ENCODE data around the gene PRPS1. TPM values are rescaled to one million over a fixed set of nuclear protein-coding genes. Genes with fewer than 3 reads are reported as not detected.

PRPS1 gene
- total RNA-seq, 1 donor from 2014 or later = 68.6 TPM

GRCh38 chrX:107630031-107630689 lies 1.9 kb downstream of the PRPS1 start:
- peaks cover 28% of the 10 kb centered on the region for H3K4me1 Mint-ChIP-seq
- H3K4me3 Mint-ChIP-seq = peak overlapping the region; percentile 96
- DNase-seq (ENCODE audit: low read depth, low spot score) = no peak
- no peak for TF ChIP-seq CTCF (conservative IDR thresholded peaks at IDR 0.05)
- H3K36me3 Mint-ChIP-seq (ENCODE audit: low read depth) = no peaks in the 10 kb centered on the region
- H3K9me3 Mint-ChIP-seq = no peaks in the 10 kb centered on the region
- H3K27ac Mint-ChIP-seq (ENCODE audit: unreplicated experiment) = peak overlapping the region; percentile 44
- H3K27me3 Mint-ChIP-seq (ENCODE audit: low read depth) = no peaks in the 10 kb centered on the region

- no peaks in the 10 kb centered on the region for H3K9me3 Mint-ChIP-seq
- H3K27me3 Mint-ChIP-seq (ENCODE audit: low read depth) = no peaks in the 10 kb centered on the region
- no peak for TF ChIP-seq CTCF (conservative IDR thresholded peaks at IDR 0.05)
- H3K36me3 Mint-ChIP-seq (ENCODE audit: low read depth) = peaks cover 2% of the 10 kb centered on the region
- no peak for DNase-seq (ENCODE audit: low read depth, low spot score)
- no peak overlapping the region for H3K27ac Mint-ChIP-seq (ENCODE audit: unreplicated experiment)
- peaks cover 28% of the 10 kb centered on the region for H3K4me1 Mint-ChIP-seq
- no peak overlapping the region for H3K4me3 Mint-ChIP-seq
Measured at GRCh38 chrX:107632346-107632745, 4.0 kb downstream of the PRPS1 start.

- Mint-ChIP-seq H3K27me3 (ENCODE audit: low read depth) (no peaks in the 10 kb centered on the region), H3K36me3 (ENCODE audit: low read depth) (peaks cover 19% of the 10 kb centered on the region), H3K4me3 (no peak overlapping the region), H3K27ac (ENCODE audit: unreplicated experiment) (no peak overlapping the region), H3K9me3 (peaks cover 6% of the 10 kb centered on the region), H3K4me1 (no peaks in the 10 kb centered on the region)
- DNase-seq (ENCODE audit: low read depth, low spot score) = no peak
- TF ChIP-seq CTCF (conservative IDR thresholded peaks at IDR 0.05) = no peak
Measured at GRCh38 chrX:107646735-107647134, 18.4 kb downstream of the PRPS1 start.

GRCh38 chrX:107648332-107648731 lies 20.0 kb downstream of the PRPS1 start:
- no peak for TF ChIP-seq CTCF (conservative IDR thresholded peaks at IDR 0.05)
- Mint-ChIP-seq H3K4me3 (no peak overlapping the region), H3K36me3 (ENCODE audit: low read depth) (peaks cover 12% of the 10 kb centered on the region), H3K27me3 (ENCODE audit: low read depth) (no peaks in the 10 kb centered on the region), H3K4me1 (no peaks in the 10 kb centered on the region), H3K9me3 (peaks cover 5% of the 10 kb centered on the region), H3K27ac (ENCODE audit: unreplicated experiment) (no peak overlapping the region)
- DNase-seq (ENCODE audit: low read depth, low spot score) = no peak

- Mint-ChIP-seq H3K36me3 (ENCODE audit: low read depth) (peaks cover 2% of the 10 kb centered on the region), H3K9me3 (no peaks in the 10 kb centered on the region), H3K4me3 (no peak overlapping the region), H3K27ac (ENCODE audit: unreplicated experiment) (no peak overlapping the region), H3K27me3 (ENCODE audit: low read depth) (no peaks in the 10 kb centered on the region), H3K4me1 (no peaks in the 10 kb centered on the region)
- no peak for DNase-seq (ENCODE audit: low read depth, low spot score)
- no peak for TF ChIP-seq CTCF (conservative IDR thresholded peaks at IDR 0.05)
Measured at GRCh38 chrX:107654566-107654871, 26.2 kb downstream of the PRPS1 start.

Data from neural crest cell (in vitro differentiated cells).